Esophagus muscularis mucosa (tissue), 4 donors: Measurements from ENCODE around the gene NOL3. TPM values are rescaled to one million over a fixed set of nuclear protein-coding genes. Genes with fewer than 3 reads are reported as not detected.
A peak's percentile ranks its signal among the peaks of the same experiment; 100 is the strongest.

ENCODE experiments used
- DNase-seq: peaks from one replicate; pipeline ENCODE4 v3.0.0-alpha.2; 2017; ENCODE audit errors: extremely low spot score
- H3K27ac ChIP-seq, 4 donors: fragments of 200-600 bp; sonication (generic); replicated peaks in 1 of 4; 1 replicate in 3 of 4; 2 replicates in 1 of 4; pipeline ENCODE4 v1.5.1; 2016 to 2019; ENCODE audit warnings: mild to moderate bottlenecking in 1 of 4
- H3K27me3 ChIP-seq, 4 donors: fragments of 200-600 bp; sonication (generic); one replicate each; pipeline versions ENCODE4 v1.5.1 to v1.6.0; 2016 to 2019
- H3K36me3 ChIP-seq, 4 donors: fragments of 200-600 bp; sonication (generic); one replicate each; pipeline ENCODE4 v1.5.1; 2016 to 2019
- H3K4me1 ChIP-seq, 4 donors: fragments of 200-600 bp; sonication (generic); one replicate each; pipeline ENCODE4 v1.5.1; 2016 to 2019
- H3K4me3 ChIP-seq, 4 donors: fragments of 200-600 bp; sonication (generic); 1 replicate in 2 of 4; 2 replicates in 2 of 4; pipeline ENCODE4 v1.5.1; 2016 to 2019; ENCODE audit warnings: mild to moderate bottlenecking in 4 of 4, moderate library complexity in 1 of 4
- H3K9me3 ChIP-seq, 4 donors: fragments of 200-600 bp; sonication (generic); 1 replicate in 3 of 4; 2 replicates in 1 of 4; pipeline ENCODE4 v1.5.1; 2016 to 2019
- EP300 ChIP-seq: sonication (generic); formaldehyde crosslinking; IDR thresholded peaks from one replicate; pipeline ENCODE4 v1.6.1; 2017; ENCODE audit warnings: antibody characterized with exemption
- POLR2A ChIP-seq: fragments of 450-650 bp; IDR thresholded peaks from one replicate; pipeline ENCODE4 v1.6.1; 2017; ENCODE audit warnings: antibody characterized with exemption, moderate library complexity, mild to moderate bottlenecking, low read depth
- POLR2AphosphoS5 ChIP-seq, 2 donors: sonication (generic); formaldehyde crosslinking; IDR thresholded peaks; one replicate each; pipeline ENCODE4 v1.6.1; 2017; ENCODE audit warnings: antibody characterized with exemption in 2 of 2
- WGBS: methylation state at CpG from one replicate; pipeline ENCODE4 v1.1.5; 2018; 5-methylcytosine and 5-hydroxymethylcytosine counted together
- intact Hi-C: fragments of 100-400 bp; cut with DNase I; formaldehyde crosslinking; loops from one replicate; pipeline ENCODE4 v1.15.1; 2023
- total RNA-seq, 4 donors: library from RNA; depleted of rRNA; stranded (reverse); fragments of >200 nt; gene quantifications; one replicate each; pipeline versions ENCODE4 v1.1.0 to v1.2.1, GENCODE V29; 2016
- TF ChIP-seq, protein P1 (sequence below), 3 experiments: fragments of 200-600 bp in 2 of 3; fragments of 450-650 bp in 1 of 3; sonication (generic) in 2 of 3; IDR thresholded peaks; one replicate each; pipeline ENCODE4 v1.5.1; 2017 to 2019; ENCODE audit warnings: antibody characterized with exemption in 3 of 3, mild to moderate bottlenecking in 2 of 3, moderate library complexity in 1 of 3

NOL3 gene
- total RNA-seq, 4 donors from 2014 or later, result 40.6 to 58.2 (median 45.4) TPM

DNA sequence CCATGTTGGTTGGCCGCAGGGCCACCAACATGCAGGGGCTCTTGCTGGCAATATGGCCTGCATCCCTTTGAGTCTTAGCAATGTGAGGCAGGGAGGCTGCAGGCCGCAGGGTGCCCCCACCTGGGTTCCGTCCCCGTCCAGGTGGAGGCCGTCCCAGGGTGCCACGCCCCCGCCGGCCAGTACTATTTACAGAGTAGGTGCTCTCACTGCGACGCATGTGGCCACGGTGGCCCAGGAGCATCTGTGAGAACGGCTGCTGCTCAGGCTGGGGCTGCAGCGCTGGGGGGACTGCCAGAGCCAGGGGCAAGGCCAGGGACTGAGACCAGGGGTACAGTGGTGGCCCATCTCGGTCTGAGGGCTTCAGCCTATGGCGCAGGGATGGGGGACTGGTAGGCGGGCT is 9.8 kb downstream of the NOL3 start:
- no peak for DNase-seq
- Histone ChIP-seq H3K9me3 (no peaks in the 10 kb centered on the region), H3K27me3 (no peaks in the 10 kb centered on the region), H3K27ac (peak overlapping the region in 1 of 4 donors; percentile 94), H3K4me1 (peaks cover 30 to 87% (median 71%) of the 10 kb centered on the region in 4 donors), H3K4me3 (no peak overlapping the region), H3K36me3 (peaks cover 0 to 11% (median 7%) of the 10 kb centered on the region in 4 donors)
- TF ChIP-seq, protein P1, sequence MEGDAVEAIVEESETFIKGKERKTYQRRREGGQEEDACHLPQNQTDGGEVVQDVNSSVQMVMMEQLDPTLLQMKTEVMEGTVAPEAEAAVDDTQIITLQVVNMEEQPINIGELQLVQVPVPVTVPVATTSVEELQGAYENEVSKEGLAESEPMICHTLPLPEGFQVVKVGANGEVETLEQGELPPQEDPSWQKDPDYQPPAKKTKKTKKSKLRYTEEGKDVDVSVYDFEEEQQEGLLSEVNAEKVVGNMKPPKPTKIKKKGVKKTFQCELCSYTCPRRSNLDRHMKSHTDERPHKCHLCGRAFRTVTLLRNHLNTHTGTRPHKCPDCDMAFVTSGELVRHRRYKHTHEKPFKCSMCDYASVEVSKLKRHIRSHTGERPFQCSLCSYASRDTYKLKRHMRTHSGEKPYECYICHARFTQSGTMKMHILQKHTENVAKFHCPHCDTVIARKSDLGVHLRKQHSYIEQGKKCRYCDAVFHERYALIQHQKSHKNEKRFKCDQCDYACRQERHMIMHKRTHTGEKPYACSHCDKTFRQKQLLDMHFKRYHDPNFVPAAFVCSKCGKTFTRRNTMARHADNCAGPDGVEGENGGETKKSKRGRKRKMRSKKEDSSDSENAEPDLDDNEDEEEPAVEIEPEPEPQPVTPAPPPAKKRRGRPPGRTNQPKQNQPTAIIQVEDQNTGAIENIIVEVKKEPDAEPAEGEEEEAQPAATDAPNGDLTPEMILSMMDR (IDR thresholded peaks at IDR 0.05), result no peak
- no peak for TF ChIP-seq EP300
- WGBS, result 87% methylated on average over 15 of the region's 16 CpGs
- intact Hi-C loops, result no loop called here

GRCh38 chr16:67181346-67181745 is 11.0 kb downstream of the NOL3 start:
- H3K4me1 ChIP-seq, result peaks cover 37 to 88% (median 72%) of the 10 kb centered on the region in 4 donors
- no peak overlapping the region for H3K4me3 ChIP-seq
- no peaks in the 10 kb centered on the region for H3K27me3 ChIP-seq
- H3K36me3 ChIP-seq, result peaks cover 0 to 4% (median 2%) of the 10 kb centered on the region in 4 donors
- WGBS, result 39% methylated on average over 2 of the region's 2 CpGs
- no peak for DNase-seq
- no peaks in the 10 kb centered on the region for H3K9me3 ChIP-seq
- intact Hi-C loops, result no loop called here
- peak overlapping the region; percentile 94 to 95 (median 94) for H3K27ac ChIP-seq
- TF ChIP-seq POLR2A (no peak), POLR2AphosphoS5 (IDR thresholded peaks at IDR 0.05) (peak; percentile 26 to 52)

DNA sequence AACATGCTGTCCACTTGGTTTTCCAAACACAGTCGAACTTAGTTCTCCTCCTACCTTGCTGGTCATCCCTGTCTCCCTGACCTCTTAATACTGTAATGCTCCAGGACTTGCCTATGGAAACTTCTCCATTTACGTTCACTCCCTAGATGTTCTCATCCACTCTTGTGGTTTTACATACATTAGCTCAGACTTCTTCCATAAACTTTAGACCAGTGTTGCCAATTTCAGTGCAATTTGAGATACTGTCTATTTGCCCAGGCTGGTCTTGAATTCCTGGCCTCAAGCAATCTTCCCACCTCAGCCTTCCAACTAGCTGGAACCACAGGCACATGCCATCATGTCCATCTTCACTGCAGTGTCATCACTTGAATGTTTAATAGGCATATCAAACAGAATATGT is 11.9 kb downstream of the NOL3 start:
- peaks cover 37 to 79% (median 70%) of the 10 kb centered on the region in 4 donors for H3K4me1 ChIP-seq
- H3K4me3 ChIP-seq, result no peak overlapping the region
- no peak for DNase-seq
- no peaks in the 10 kb centered on the region for H3K27me3 ChIP-seq
- TF ChIP-seq, protein P1 (IDR thresholded peaks at IDR 0.05), result no peak
- TF ChIP-seq EP300 (no peak), POLR2AphosphoS5 (IDR thresholded peaks at IDR 0.05) (no peak), POLR2A (no peak)
- intact Hi-C loops, result no loop called here
- 88% methylated on average over 2 of the region's 2 CpGs for WGBS
- H3K36me3 ChIP-seq, result no peaks in the 10 kb centered on the region
- peak overlapping the region; percentile 94 to 95 (median 94) for H3K27ac ChIP-seq
- no peaks in the 10 kb centered on the region for H3K9me3 ChIP-seq

DNA sequence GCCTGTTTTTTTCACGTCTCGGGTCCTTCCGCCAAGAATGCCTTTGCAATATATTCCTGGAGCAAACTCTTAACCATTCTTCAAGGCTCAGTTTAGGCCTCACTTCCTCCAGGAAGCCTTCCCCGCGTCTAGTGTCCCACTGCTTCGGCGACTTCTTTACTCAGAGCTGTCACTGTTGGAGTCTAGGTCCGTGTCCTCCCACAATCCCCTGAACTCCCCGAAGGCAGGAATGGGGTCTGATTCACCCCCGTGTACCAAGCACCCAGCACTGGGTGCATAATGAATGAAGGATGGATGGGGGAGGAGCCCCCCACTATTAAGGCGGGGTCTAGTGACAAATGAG is 12.9 kb downstream of the NOL3 start:
- H3K36me3 ChIP-seq, result no peaks in the 10 kb centered on the region
- H3K27ac ChIP-seq, result peak overlapping the region; percentile 94 to 95 (median 94)
- H3K9me3 ChIP-seq, result no peaks in the 10 kb centered on the region
- TF ChIP-seq EP300 (no peak), POLR2A (no peak)
- no peaks in the 10 kb centered on the region for H3K27me3 ChIP-seq
- peaks cover 31 to 69% (median 61%) of the 10 kb centered on the region in 4 donors for H3K4me1 ChIP-seq
- no peak for DNase-seq
- 8% methylated on average over 11 of the region's 11 CpGs for WGBS
- H3K4me3 ChIP-seq, result peak overlapping the region; percentile 70 to 92 (median 72)
- intact Hi-C loops, result no loop called here

DNA sequence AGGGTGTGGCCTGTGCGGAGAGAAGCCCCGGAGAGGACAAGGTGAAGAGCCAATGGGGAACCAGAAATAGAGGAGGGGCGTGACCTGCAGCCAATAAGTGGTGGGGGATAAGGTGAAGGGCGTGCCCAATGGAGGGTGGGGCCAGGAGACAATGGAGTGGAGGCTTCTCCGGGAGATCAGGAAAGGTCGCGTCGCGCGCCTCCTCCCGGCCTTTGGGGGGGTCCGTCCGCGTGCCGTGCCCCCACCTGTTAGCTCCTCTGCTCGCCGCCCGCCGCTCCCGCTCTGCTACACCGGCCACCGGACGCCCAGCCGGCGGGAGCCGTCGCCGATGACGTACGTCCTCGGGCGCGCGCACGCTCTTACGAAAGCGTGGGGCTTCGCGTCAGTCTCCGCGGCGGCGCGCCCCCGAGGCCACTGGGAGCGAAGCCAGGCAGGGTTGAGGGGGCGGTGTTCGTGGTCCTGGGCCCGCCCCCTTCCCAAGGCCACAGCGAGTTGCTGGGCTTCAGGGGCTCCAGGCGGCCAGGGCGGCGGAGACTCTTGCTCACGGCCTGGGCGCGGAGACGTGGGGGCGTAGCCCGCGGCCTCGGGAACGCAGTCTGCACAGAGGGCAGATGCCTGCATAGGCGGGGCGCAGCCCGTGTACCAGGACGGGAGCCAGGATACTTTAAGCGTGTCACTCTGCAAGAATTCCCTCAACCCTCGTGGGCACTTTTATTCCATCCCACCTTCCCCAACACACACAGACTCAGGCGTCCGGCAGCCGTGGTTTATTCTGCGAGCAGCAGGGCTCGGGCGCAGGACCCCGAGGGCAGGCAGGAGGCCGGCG is 13.5 kb downstream of the NOL3 start, which contains the start of gene MATCAP1:
Gene MATCAP1, minus strand, starts transcription at position 337 of the 826 bp plus-strand sequence. CDS start 3,353 bp downstream, outside the sequence.
- peaks cover 25 to 63% (median 56%) of the 10 kb centered on the region in 4 donors for H3K4me1 ChIP-seq
- 2% methylated on average over 11 of the region's 77 CpGs for WGBS

More for the DNA sequence above, 13.5 kb downstream of the NOL3 start, which contains the start of gene MATCAP1:
- H3K27ac ChIP-seq, result peak within 1 kb of the TSS; percentile 94 to 95 (median 94)
- TF ChIP-seq POLR2AphosphoS5 (IDR thresholded peaks at IDR 0.05) (peak; percentile 78 to 88), POLR2A (no peak), EP300 (peak; percentile 78)
- TF ChIP-seq, protein P1 (IDR thresholded peaks at IDR 0.05), result peak in 1 of 3 experiments; percentile 7
- peak within 1 kb of the TSS; percentile 70 to 92 (median 72) for H3K4me3 ChIP-seq
- H3K27me3 ChIP-seq, result no peaks in the 10 kb centered on the region
- intact Hi-C loops, result loop anchor here (2.0 kb wide), 2 partner anchors 25 to 205 kb away; partner anchors contain the start of genes FBXL8 and TRADD
- H3K36me3 ChIP-seq, result no peaks in the 10 kb centered on the region
- DNase-seq, result peak; percentile 99
- H3K9me3 ChIP-seq, result no peaks in the 10 kb centered on the region
